ENCODE measurements around the gene PXK. TPM values are rescaled to one million over a fixed set of nuclear protein-coding genes. Genes with fewer than 3 reads are reported as not detected.

The PXK gene
- total RNA-seq, 2 experiments from 2014 or later = 61.7 to 64.7 TPM

GRCh38 chr3:58356054-58356453 is 23.4 kb downstream of the PXK start:
- Mint-ChIP-seq H3K4me3 (no peak overlapping the region), H3K4me1 (peaks cover 72% of the 10 kb centered on the region), H3K9me3 (ENCODE audit: low read depth) (no peaks in the 10 kb centered on the region), H3K36me3 (peaks cover 18% of the 10 kb centered on the region), H3K27me3 (no peaks in the 10 kb centered on the region), H3K27ac (peak overlapping the region; percentile 79)
- DNase-seq (no peak), ATAC-seq (no peak)
- CTCF ChIA-PET = interaction anchor here (14.1 kb wide), 1 partner anchor 21 kb away, joined by 144 read pairs; the partner anchor contains the start of gene PXK

DNA sequence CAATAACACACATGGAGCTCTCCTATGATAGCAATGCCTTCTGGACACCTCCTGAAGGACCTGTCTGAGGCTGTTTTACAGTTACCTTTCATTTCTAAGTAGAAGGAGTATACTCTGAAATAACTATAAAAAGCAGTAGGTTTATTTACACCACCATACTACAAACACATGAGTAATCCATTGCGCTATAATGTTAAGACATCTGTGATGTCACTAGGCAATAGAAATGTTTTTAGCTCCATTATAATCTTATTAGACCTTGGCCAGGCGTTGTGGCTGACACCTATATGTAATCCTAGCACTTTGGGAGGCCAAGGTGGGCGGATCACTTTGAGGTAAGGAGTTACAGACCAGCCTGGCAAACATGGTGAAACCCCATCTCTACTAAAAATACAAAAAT is 24.7 kb downstream of the PXK start:
- Mint-ChIP-seq H3K9me3 (ENCODE audit: low read depth) (no peaks in the 10 kb centered on the region), H3K4me1 (peaks cover 59% of the 10 kb centered on the region), H3K4me3 (no peak overlapping the region), H3K27ac (peak overlapping the region; percentile 77), H3K36me3 (peaks cover 14% of the 10 kb centered on the region), H3K27me3 (no peaks in the 10 kb centered on the region)
- CTCF ChIA-PET = interaction anchor here (1.1 to 14.1 kb wide), 2 partner anchors 22 to 113 kb away, joined by 3 to 144 read pairs; partner anchors contain the start of gene PXK
- no peak for ATAC-seq
- no peak for DNase-seq

DNA sequence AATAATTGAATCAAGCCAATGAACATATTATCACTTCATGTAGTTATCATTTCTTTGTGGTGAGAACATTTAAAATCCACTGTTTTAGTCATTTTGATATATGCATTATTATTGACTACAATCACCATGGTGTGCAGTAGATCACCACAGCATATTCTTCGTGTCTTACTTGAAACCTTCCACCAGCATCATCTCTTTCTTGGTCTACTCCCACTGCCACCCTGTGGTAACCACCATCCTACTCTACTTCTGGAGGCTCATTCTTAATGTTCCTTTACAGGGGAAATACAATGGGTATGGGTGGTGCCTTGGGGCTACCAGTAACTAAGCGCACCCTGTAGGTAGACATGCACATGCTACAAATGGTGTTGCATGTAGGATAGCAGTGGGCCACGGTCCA is 25.4 kb downstream of the PXK start:
- H3K36me3 Mint-ChIP-seq = peaks cover 10% of the 10 kb centered on the region
- H3K27ac Mint-ChIP-seq = peak overlapping the region; percentile 28
- no peak overlapping the region for H3K4me3 Mint-ChIP-seq
- CTCF ChIA-PET = interaction anchor here (14.1 kb wide), 1 partner anchor 23 kb away, joined by 144 read pairs; the partner anchor contains the start of gene PXK
- no peaks in the 10 kb centered on the region for H3K27me3 Mint-ChIP-seq
- peak; percentile 9 for ATAC-seq
- no peak for DNase-seq
- peaks cover 54% of the 10 kb centered on the region for H3K4me1 Mint-ChIP-seq
- H3K9me3 Mint-ChIP-seq (ENCODE audit: low read depth) = no peaks in the 10 kb centered on the region

DNA sequence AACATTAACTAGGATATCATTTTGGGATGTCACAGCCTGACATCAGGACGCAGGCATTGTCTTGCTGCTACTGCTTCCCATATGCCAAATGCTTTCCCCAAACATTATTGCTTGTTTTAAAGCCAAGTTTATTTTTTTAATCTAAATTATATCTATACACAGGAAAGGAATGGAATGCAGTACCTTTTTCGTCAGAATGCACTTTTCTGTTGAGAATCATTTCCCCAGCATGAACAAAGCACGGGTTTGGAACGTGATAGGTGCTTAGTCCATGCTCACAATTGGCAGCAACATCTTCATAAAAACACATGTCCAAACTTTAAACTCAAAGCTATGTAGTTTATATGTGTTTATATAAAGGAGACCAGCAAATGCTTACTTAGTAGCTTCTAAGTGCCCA is 26.1 kb downstream of the PXK start:
- no peak for DNase-seq
- H3K36me3 Mint-ChIP-seq = peaks cover 9% of the 10 kb centered on the region
- CTCF ChIA-PET = no interaction called here
- H3K4me1 Mint-ChIP-seq = peaks cover 49% of the 10 kb centered on the region
- H3K9me3 Mint-ChIP-seq (ENCODE audit: low read depth) = no peaks in the 10 kb centered on the region
- H3K4me3 Mint-ChIP-seq = no peak overlapping the region
- H3K27ac Mint-ChIP-seq = no peak overlapping the region
- no peak for ATAC-seq
- H3K27me3 Mint-ChIP-seq = no peaks in the 10 kb centered on the region

- ATAC-seq = no peak
- peaks cover 9% of the 10 kb centered on the region for H3K36me3 Mint-ChIP-seq
- DNase-seq = no peak
- CTCF ChIA-PET = no interaction called here
- peaks cover 47% of the 10 kb centered on the region for H3K4me1 Mint-ChIP-seq
- no peaks in the 10 kb centered on the region for H3K9me3 Mint-ChIP-seq (ENCODE audit: low read depth)
- H3K27ac Mint-ChIP-seq = no peak overlapping the region
- no peaks in the 10 kb centered on the region for H3K27me3 Mint-ChIP-seq
- H3K4me3 Mint-ChIP-seq = no peak overlapping the region
These were observed 26.9 kb downstream of the PXK start for GRCh38 chr3:58359621-58360020.

DNA sequence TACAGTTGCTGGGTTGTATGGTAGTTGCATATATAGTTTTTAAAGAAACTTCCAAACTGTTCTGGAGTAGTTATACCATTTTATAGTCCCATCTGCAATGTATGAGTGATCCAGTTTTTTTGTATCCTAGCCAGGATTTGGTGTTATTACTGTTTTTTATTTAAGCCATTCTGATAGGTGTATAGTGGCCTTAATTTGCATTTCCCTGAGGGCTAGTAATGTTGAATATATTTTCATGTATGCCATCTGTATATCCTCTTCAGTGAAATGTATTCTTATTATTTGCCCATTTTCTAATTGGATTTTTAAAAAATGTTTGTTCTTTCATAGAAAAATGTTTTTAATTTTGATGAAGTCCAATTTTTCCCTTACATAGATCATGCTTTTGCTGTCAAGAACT is 29.2 kb downstream of the PXK start:
- Mint-ChIP-seq H3K36me3 (peaks cover 21% of the 10 kb centered on the region), H3K4me3 (no peak overlapping the region), H3K27me3 (no peaks in the 10 kb centered on the region), H3K9me3 (ENCODE audit: low read depth) (no peaks in the 10 kb centered on the region), H3K4me1 (peaks cover 45% of the 10 kb centered on the region), H3K27ac (no peak overlapping the region)
- CTCF ChIA-PET = no interaction called here
- ATAC-seq (no peak), DNase-seq (no peak)

DNA sequence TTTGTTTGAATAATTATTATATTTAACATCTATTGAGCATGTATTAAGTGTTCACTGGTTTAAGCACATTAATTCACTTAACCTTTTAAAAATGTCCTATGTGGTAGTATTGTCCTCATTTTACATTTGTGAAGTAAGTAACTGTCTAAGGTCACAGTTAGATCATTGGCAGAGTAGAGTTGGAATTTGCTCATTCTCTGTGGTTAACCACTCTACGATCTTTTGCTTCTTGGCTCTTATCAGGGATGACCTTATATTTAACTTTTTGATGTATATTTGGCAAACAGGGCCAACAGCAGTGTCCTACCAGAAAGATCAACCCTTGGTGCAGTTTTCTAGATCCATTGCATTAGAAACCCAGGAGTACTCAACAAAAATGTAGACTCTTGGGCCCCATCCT is 34.0 kb downstream of the PXK start:
- CTCF ChIA-PET = interaction anchor here (2.0 kb wide), 1 partner anchor 16 kb away, joined by 7 read pairs; no protein-coding TSS in a partner anchor
- H3K9me3 Mint-ChIP-seq (ENCODE audit: low read depth) = no peaks in the 10 kb centered on the region
- H3K36me3 Mint-ChIP-seq = peaks cover 31% of the 10 kb centered on the region
- no peak for DNase-seq
- no peaks in the 10 kb centered on the region for H3K27me3 Mint-ChIP-seq
- no peak overlapping the region for H3K4me3 Mint-ChIP-seq
- H3K27ac Mint-ChIP-seq = no peak overlapping the region
- peaks cover 28% of the 10 kb centered on the region for H3K4me1 Mint-ChIP-seq
- no peak for ATAC-seq

DNA sequence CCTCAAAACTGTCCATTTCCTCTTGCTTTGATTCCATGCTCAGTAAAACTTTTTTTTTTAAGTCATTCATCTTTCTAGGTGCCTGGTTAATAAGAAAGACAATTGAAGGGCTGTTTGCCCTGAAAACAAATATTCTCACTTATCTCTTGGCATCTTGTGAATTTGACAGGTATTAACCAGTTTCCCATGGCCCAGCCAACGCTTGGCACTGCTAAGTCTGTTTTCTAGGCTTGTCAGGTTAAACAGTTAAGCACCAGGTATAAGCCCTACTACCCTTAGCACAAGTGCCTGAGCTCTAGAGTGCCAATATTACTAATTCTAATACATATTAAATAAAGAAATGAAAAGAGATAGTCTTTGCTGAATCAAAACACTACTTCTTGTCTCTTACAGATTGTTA is 36.3 kb downstream of the PXK start:
- ATAC-seq (no peak), DNase-seq (no peak)
- Mint-ChIP-seq H3K4me3 (no peak overlapping the region), H3K27me3 (no peaks in the 10 kb centered on the region), H3K36me3 (peaks cover 33% of the 10 kb centered on the region), H3K27ac (no peak overlapping the region), H3K9me3 (ENCODE audit: low read depth) (no peaks in the 10 kb centered on the region), H3K4me1 (peaks cover 25% of the 10 kb centered on the region)
- CTCF ChIA-PET = no interaction called here

DNA sequence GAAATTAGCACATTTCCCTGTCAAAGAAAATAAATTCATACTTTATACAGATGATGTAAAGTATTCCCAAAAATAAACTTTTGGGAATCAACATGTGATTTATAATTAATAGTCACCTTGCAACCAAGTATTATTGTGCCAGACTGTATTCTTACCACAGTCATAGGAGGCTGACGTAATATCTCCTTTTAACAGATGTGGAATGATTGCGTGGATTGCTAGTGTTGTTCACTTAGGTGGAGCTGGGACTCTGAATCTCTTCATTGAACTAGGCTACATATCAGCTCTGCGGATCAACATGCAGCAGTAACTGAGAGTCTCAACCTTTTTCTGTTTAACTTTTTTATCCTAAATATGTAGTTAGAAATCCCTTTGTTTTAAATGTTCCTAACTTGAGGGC is 37.2 kb downstream of the PXK start:
- Mint-ChIP-seq H3K27me3 (no peaks in the 10 kb centered on the region), H3K4me3 (no peak overlapping the region), H3K36me3 (peaks cover 34% of the 10 kb centered on the region), H3K4me1 (peaks cover 18% of the 10 kb centered on the region), H3K9me3 (ENCODE audit: low read depth) (no peaks in the 10 kb centered on the region), H3K27ac (no peak overlapping the region)
- ATAC-seq = no peak
- no peak for DNase-seq
- CTCF ChIA-PET = no interaction called here

- H3K4me3 Mint-ChIP-seq = no peak overlapping the region
- DNase-seq (no peak), ATAC-seq (no peak)
- no peak overlapping the region for H3K27ac Mint-ChIP-seq
- H3K36me3 Mint-ChIP-seq = peaks cover 31% of the 10 kb centered on the region
- H3K9me3 Mint-ChIP-seq (ENCODE audit: low read depth) = no peaks in the 10 kb centered on the region
- peaks cover 12% of the 10 kb centered on the region for H3K4me1 Mint-ChIP-seq
- CTCF ChIA-PET = no interaction called here
- no peaks in the 10 kb centered on the region for H3K27me3 Mint-ChIP-seq
These were observed 37.7 kb downstream of the PXK start for GRCh38 chr3:58370407-58370806.

- no peak overlapping the region for H3K4me3 Mint-ChIP-seq
- H3K27me3 Mint-ChIP-seq = no peaks in the 10 kb centered on the region
- H3K4me1 Mint-ChIP-seq = peaks cover 3% of the 10 kb centered on the region
- peaks cover 21% of the 10 kb centered on the region for H3K36me3 Mint-ChIP-seq
- CTCF ChIA-PET = no interaction called here
- no peaks in the 10 kb centered on the region for H3K9me3 Mint-ChIP-seq (ENCODE audit: low read depth)
- ATAC-seq (no peak), DNase-seq (no peak)
- no peak overlapping the region for H3K27ac Mint-ChIP-seq
These were observed 39.1 kb downstream of the PXK start for GRCh38 chr3:58371754-58372153.

GRCh38 chr3:58375254-58375653 is 42.6 kb downstream of the PXK start:
- peaks cover 16% of the 10 kb centered on the region for H3K36me3 Mint-ChIP-seq

GRCh38 chr3:58377168-58377567 is 44.5 kb downstream of the PXK start:
- H3K4me3 Mint-ChIP-seq = no peak overlapping the region
- CTCF ChIA-PET = interaction anchor here (0.8 kb wide), 1 partner anchor 56 kb away, joined by 3 read pairs; no protein-coding TSS in a partner anchor
- H3K27ac Mint-ChIP-seq = no peak overlapping the region
- no peak for DNase-seq
- peaks cover 14% of the 10 kb centered on the region for H3K36me3 Mint-ChIP-seq
- H3K4me1 Mint-ChIP-seq = no peaks in the 10 kb centered on the region
- no peaks in the 10 kb centered on the region for H3K9me3 Mint-ChIP-seq (ENCODE audit: low read depth)
- ATAC-seq = no peak
- H3K27me3 Mint-ChIP-seq = no peaks in the 10 kb centered on the region

More at GRCh38 chr3:58375254-58375653, 42.6 kb downstream of the PXK start:
- Mint-ChIP-seq H3K27me3 (no peaks in the 10 kb centered on the region), H3K9me3 (ENCODE audit: low read depth) (no peaks in the 10 kb centered on the region), H3K27ac (no peak overlapping the region), H3K4me1 (no peaks in the 10 kb centered on the region), H3K4me3 (no peak overlapping the region)
- DNase-seq (no peak), ATAC-seq (no peak)
- CTCF ChIA-PET = no interaction called here

DNA sequence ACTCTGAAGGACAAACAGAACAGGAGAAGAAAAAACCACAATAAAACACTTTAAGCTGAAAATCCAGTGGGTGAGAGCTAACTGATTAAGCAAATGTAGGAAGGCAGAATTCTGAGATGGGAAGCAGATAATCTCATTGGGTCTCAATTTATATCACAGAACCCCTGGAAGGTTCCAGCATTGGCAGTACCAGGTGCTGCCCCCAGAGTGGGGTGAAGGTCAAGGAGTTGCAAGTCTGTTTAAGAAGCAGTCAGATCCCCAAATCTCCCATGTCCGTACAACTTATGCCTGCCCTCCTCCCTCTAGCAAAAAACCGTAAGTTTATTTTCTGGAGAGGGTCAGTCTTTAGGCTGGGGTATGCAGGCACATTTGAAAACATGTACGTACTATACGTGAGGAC is 45.1 kb downstream of the PXK start:
- no peak for ATAC-seq
- peaks cover 14% of the 10 kb centered on the region for H3K36me3 Mint-ChIP-seq
- no peak for DNase-seq
- H3K4me3 Mint-ChIP-seq = no peak overlapping the region
- no peaks in the 10 kb centered on the region for H3K4me1 Mint-ChIP-seq
- no peak overlapping the region for H3K27ac Mint-ChIP-seq
- no peaks in the 10 kb centered on the region for H3K9me3 Mint-ChIP-seq (ENCODE audit: low read depth)
- H3K27me3 Mint-ChIP-seq = no peaks in the 10 kb centered on the region
- CTCF ChIA-PET = interaction anchor here (1.1 kb wide), 1 partner anchor 44 kb away, joined by 3 read pairs; no protein-coding TSS in a partner anchor
